H1 (cell line): Measurements from ENCODE around the gene FBN1. TPM values are rescaled to one million over a fixed set of nuclear protein-coding genes. Genes with fewer than 3 reads are reported as not detected.

Source experiments
- CTCF ChIA-PET: fragments of 300-600 bp; sonication (Branson Sonifier 250); formaldehyde crosslinking; loops from one replicate; lab custom pipeline; 2021; ENCODE audit not compliant: partially characterized antibody; lab: Charles Lee
- POLR2A ChIA-PET: fragments of 300-600 bp; sonication (Branson Sonifier 250); formaldehyde crosslinking; loops from one replicate; lab custom pipeline; 2021; ENCODE audit warnings: inconsistent platforms; ENCODE audit not compliant: partially characterized antibody; lab: Charles Lee
- DNase-seq, 2 experiments: peaks; one replicate each; pipeline versions ENCODE4 v3.0.0 to v3.0.0-alpha.2; 2010 to 2022; ENCODE audit warnings: low spot score in 2 of 2, low read depth in 1 of 2, mixed read lengths in 1 of 2
- FAIRE-seq: peaks from 2 replicates; lab custom pipeline; 2011; peaks lifted over from hg19 to GRCh38; lab: Jason Lieb, UNC
- H2AFZ ChIP-seq: 2 replicates; pipeline ENCODE4 v1.8.1; 2012; ENCODE audit warnings: low read length, inconsistent platforms
- H2AK5ac ChIP-seq: 2 replicates; pipeline ENCODE4 v1.6.1; 2013; ENCODE audit warnings: low read depth, low read length
- H2BK120ac ChIP-seq: replicated peaks from 2 replicates; pipeline ENCODE3; 2013; ENCODE audit warnings: low read depth, low read length, inconsistent platforms
- H2BK12ac ChIP-seq: 2 replicates; pipeline ENCODE4 v1.6.1; 2013; ENCODE audit warnings: low read depth, low read length
- H2BK15ac ChIP-seq: 2 replicates; pipeline ENCODE4 v1.6.1; 2013; ENCODE audit warnings: low read length
- H2BK20ac ChIP-seq: 2 replicates; pipeline ENCODE4 v1.6.1; 2013; ENCODE audit warnings: low read length
- H2BK5ac ChIP-seq: 2 replicates; pipeline ENCODE4 v1.6.1; 2013; ENCODE audit warnings: low read depth, low read length
- H3K14ac ChIP-seq: 2 replicates; pipeline ENCODE4 v1.6.1; 2013; ENCODE audit warnings: inconsistent platforms; ENCODE audit not compliant: insufficient read length
- H3K18ac ChIP-seq: 2 replicates; pipeline ENCODE4 v1.6.1; 2013; ENCODE audit warnings: low read length; ENCODE audit errors: extremely low read depth
- H3K23ac ChIP-seq: 2 replicates; pipeline ENCODE4 v1.6.1; 2013; ENCODE audit warnings: inconsistent platforms; ENCODE audit not compliant: insufficient read length
- H3K23me2 ChIP-seq: 2 replicates; pipeline ENCODE4 v1.6.1; 2013; ENCODE audit warnings: low read depth, low read length
- H3K27ac ChIP-seq: 2 replicates; pipeline ENCODE4 v1.6.1; 2011; ENCODE audit warnings: low read depth, low read length, inconsistent platforms
- H3K27me3 ChIP-seq, 4 experiments: replicated peaks in 1 of 4; 1 replicate in 1 of 4; 2 replicates in 3 of 4; pipeline versions ENCODE4 v1.6.1 to v1.8.1; 2011 to 2013; ENCODE audit warnings: low read length in 3 of 4, mild to moderate bottlenecking in 3 of 4, inconsistent platforms in 2 of 4, mixed read lengths in 2 of 4, moderate library complexity in 1 of 4; ENCODE audit not compliant: control insufficient read depth in 3 of 4, insufficient read depth in 3 of 4; ENCODE audit errors: extremely low read depth in 1 of 4
- H3K36me3 ChIP-seq, 4 experiments: 2 replicates each; pipeline versions ENCODE4 v1.6.1 to v1.8.1; 2011 to 2013; ENCODE audit warnings: mild to moderate bottlenecking in 4 of 4, low read length in 3 of 4, moderate library complexity in 2 of 4, control low read depth in 1 of 4, inconsistent platforms in 1 of 4; ENCODE audit not compliant: insufficient read depth in 4 of 4, control insufficient read depth in 2 of 4
- H3K4ac ChIP-seq: replicated peaks from 2 replicates; pipeline ENCODE3; 2013; ENCODE audit warnings: low read length, low read depth, mixed read lengths, inconsistent platforms; ENCODE audit not compliant: insufficient read length
- H3K4me1 ChIP-seq, 4 experiments: replicated peaks in 1 of 4; 1 replicate in 1 of 4; 2 replicates in 3 of 4; pipeline versions ENCODE4 v1.6.1 to v1.8.1; 2011 to 2013; ENCODE audit warnings: low read length in 3 of 4, inconsistent platforms in 2 of 4, mixed read lengths in 1 of 4; ENCODE audit not compliant: insufficient read depth in 4 of 4, control insufficient read depth in 3 of 4
- H3K4me2 ChIP-seq, 2 experiments: 2 replicates each; pipeline versions ENCODE4 v1.6.1 to v1.8.1; 2011 to 2013; ENCODE audit warnings: low read depth in 2 of 2, low read length in 2 of 2, control low read depth in 1 of 2, inconsistent platforms in 1 of 2, mild to moderate bottlenecking in 1 of 2; ENCODE audit not compliant: insufficient read depth in 1 of 2
- H3K4me3 ChIP-seq, 4 experiments: fragments of 200-600, 300-600 bp in 1 of 4; sonication (generic), shearing (Covaris generic), sonication (Bioruptor Twin) in 1 of 4; 2 replicates each; pipeline versions ENCODE4 v1.5.1 to v1.8.1; 2011 to 2016; ENCODE audit warnings: low read length in 4 of 4, low read depth in 3 of 4, control low read depth in 2 of 4, inconsistent platforms in 2 of 4, mild to moderate bottlenecking in 2 of 4, mixed read lengths in 1 of 4, moderate library complexity in 1 of 4; ENCODE audit not compliant: insufficient read depth in 2 of 4; ENCODE audit errors: extremely low read depth in 1 of 4
- H3K56ac ChIP-seq: replicated peaks from 2 replicates; pipeline ENCODE3; 2013; ENCODE audit warnings: low read depth, mild to moderate bottlenecking, mixed read lengths, low read length, inconsistent platforms; ENCODE audit not compliant: insufficient read length
- H3K79me1 ChIP-seq: 2 replicates; pipeline ENCODE4 v1.6.1; 2013; ENCODE audit warnings: low read depth, low read length, control low read depth
- H3K79me2 ChIP-seq, 2 experiments: 2 replicates each; pipeline versions ENCODE4 v1.6.1 to v1.8.1; 2012 to 2013; ENCODE audit warnings: low read length in 2 of 2, mild to moderate bottlenecking in 2 of 2, inconsistent platforms in 1 of 2; ENCODE audit not compliant: insufficient read depth in 2 of 2, control insufficient read depth in 1 of 2
- H3K9ac ChIP-seq, 4 experiments: replicated peaks in 1 of 4; 1 replicate in 1 of 4; 2 replicates in 3 of 4; pipeline versions ENCODE4 v1.6.1 to v1.8.1; 2011 to 2013; ENCODE audit warnings: low read depth in 3 of 4, low read length in 3 of 4, control low read depth in 2 of 4, mild to moderate bottlenecking in 2 of 4, moderate library complexity in 2 of 4, inconsistent platforms in 1 of 4; ENCODE audit errors: extremely low read depth in 1 of 4
- H3K9me3 ChIP-seq, 2 experiments: 2 replicates each; pipeline versions ENCODE4 v1.6.1 to v1.8.1; 2012 to 2013; ENCODE audit warnings: mild to moderate bottlenecking in 2 of 2, moderate library complexity in 2 of 2, control low read depth in 1 of 2, inconsistent platforms in 1 of 2, low read depth in 1 of 2, low read length in 1 of 2, mixed read lengths in 1 of 2; ENCODE audit not compliant: insufficient read depth in 2 of 2
- H4K20me1 ChIP-seq, 2 experiments: replicated peaks in 1 of 2; 2 replicates each; pipeline versions ENCODE3 to v1.8.1; 2011 to 2013; ENCODE audit warnings: inconsistent platforms in 2 of 2, low read length in 2 of 2, mild to moderate bottlenecking in 1 of 2; ENCODE audit not compliant: insufficient read depth in 2 of 2, control insufficient read depth in 1 of 2
- H4K5ac ChIP-seq: 2 replicates; pipeline ENCODE4 v1.6.1; 2013; ENCODE audit warnings: low read length, low read depth, mixed read lengths, inconsistent platforms; ENCODE audit not compliant: insufficient read length
- H4K8ac ChIP-seq: 2 replicates; pipeline ENCODE4 v1.8.0; 2013; ENCODE audit warnings: mild to moderate bottlenecking, moderate library complexity, low read length, inconsistent platforms; ENCODE audit not compliant: insufficient read depth; ENCODE audit errors: extremely low read depth
- H4K91ac ChIP-seq: replicated peaks from 2 replicates; pipeline ENCODE3; 2013; ENCODE audit warnings: low read length, mixed read lengths, inconsistent platforms; ENCODE audit not compliant: insufficient read length
- BCL11A ChIP-seq, 2 experiments: IDR thresholded peaks; one replicate each; pipeline ENCODE4 v1.6.1; 2011; ENCODE audit warnings: low read depth in 2 of 2, low read length in 2 of 2, mild to moderate bottlenecking in 2 of 2
- CHD2 ChIP-seq: IDR thresholded peaks from 2 replicates; pipeline ENCODE4 v1.6.1; 2012; ENCODE audit warnings: low read length, improper control_type of control experiment
- EGR1 ChIP-seq: IDR thresholded peaks from 2 replicates; pipeline ENCODE4 v1.6.1; 2011; ENCODE audit warnings: low read depth, low read length, borderline replicate concordance
- EZH2 ChIP-seq: fragments of 200-600 bp; sonication (generic); IDR thresholded peaks from 2 replicates; pipeline ENCODE4 v1.7.1; 2012; ENCODE audit warnings: low read depth, mild to moderate bottlenecking, moderate library complexity, low read length, inconsistent platforms; ENCODE audit not compliant: severe bottlenecking
- FOSL1 ChIP-seq: IDR thresholded peaks from 2 replicates; pipeline ENCODE4 v1.6.1; 2011; ENCODE audit warnings: mild to moderate bottlenecking, low read depth, low read length, moderate library complexity; ENCODE audit not compliant: insufficient read depth
- NANOG ChIP-seq: IDR thresholded peaks from 2 replicates; pipeline ENCODE4 v1.6.1; 2011; ENCODE audit warnings: low read length, low read depth, mild to moderate bottlenecking, inconsistent platforms; ENCODE audit not compliant: insufficient read depth, poor library complexity, severe bottlenecking
- POLR2A ChIP-seq, 2 experiments: IDR thresholded peaks; 1 replicate in 1 of 2; 2 replicates in 1 of 2; pipeline ENCODE4 v1.6.1; 2011; ENCODE audit warnings: low read depth in 2 of 2, low read length in 2 of 2, mild to moderate bottlenecking in 2 of 2; ENCODE audit errors: control extremely low read depth in 1 of 2
- POU5F1 ChIP-seq: IDR thresholded peaks from 2 replicates; pipeline ENCODE4 v1.6.1; 2011; ENCODE audit warnings: low read depth, mild to moderate bottlenecking, low read length, moderate library complexity
- RBBP5 ChIP-seq: IDR thresholded peaks from 2 replicates; pipeline ENCODE4 v1.7.1; 2012; ENCODE audit warnings: low read depth, mild to moderate bottlenecking, inconsistent platforms, low read length, moderate library complexity, borderline replicate concordance
- RNF2 ChIP-seq: fragments of 200-900, 300-1000 bp; sonication (generic); IDR thresholded peaks from 2 replicates; pipeline ENCODE4 v1.7.1; 2016; ENCODE audit warnings: borderline replicate concordance, low read depth, mild to moderate bottlenecking, antibody characterized with exemption, low read length; ENCODE audit not compliant: poor library complexity, severe bottlenecking; ENCODE audit errors: missing control alignments
- RXRA ChIP-seq: IDR thresholded peaks from 2 replicates; pipeline ENCODE4 v1.6.1; 2011; ENCODE audit warnings: low read depth, mild to moderate bottlenecking, low read length, moderate library complexity; ENCODE audit not compliant: insufficient read depth
- SIN3A ChIP-seq, 2 experiments: IDR thresholded peaks in 1 of 2; conservative IDR thresholded peaks in 1 of 2; 2 replicates each; pipeline ENCODE4 v1.6.1; 2011 to 2012; ENCODE audit warnings: low read length in 2 of 2, improper control_type of control experiment in 1 of 2, low read depth in 1 of 2, mild to moderate bottlenecking in 1 of 2
- SIRT6 ChIP-seq: IDR thresholded peaks from one replicate; pipeline ENCODE4 v1.7.1; 2012; ENCODE audit warnings: low read length, inconsistent platforms
- SIX5 ChIP-seq: IDR thresholded peaks from 2 replicates; pipeline ENCODE4 v1.6.1; 2011; ENCODE audit warnings: mild to moderate bottlenecking, low read depth, low read length
- TAF7 ChIP-seq: optimal IDR thresholded peaks from 2 replicates; pipeline ENCODE3; 2011; ENCODE audit warnings: low read depth, mild to moderate bottlenecking, inconsistent platforms, low read length, moderate library complexity, borderline replicate concordance
- polyA plus RNA-seq, 7 experiments: library from polyadenylated mRNA; depleted of rRNA in 3 of 7; stranded (reverse) in 5 of 7; unstranded in 2 of 7; fragments of >200 nt in 5 of 7; fragments of 200-250 nt in 2 of 7; gene quantifications; 1 replicate in 5 of 7; 2 replicates in 1 of 7; 4 replicates in 1 of 7; pipeline versions ENCODE4 v1.2.1 to v1.2.3, GENCODE V29; 2011 to 2013; ENCODE audit warnings: missing spikeins in 2 of 7, mixed read lengths in 2 of 7
- total RNA-seq: library from RNA; stranded (reverse); fragmentation: NEBNext Ultra II Directional; extraction: Animal tissue kit (Norgen Biotek cat#: 25700); gene quantifications from 2 replicates; pipeline ENCODE4 v1.2.1, GENCODE V29; 2021

Gene FBN1
- total and polyA plus RNA-seq, 2 of the 8 experiments (the other 6 are each of a cell fraction or from before 2014, with no cell fraction given): 3.0 to 4.0 TPM

- Histone ChIP-seq H3K27ac (no peak overlapping the region), H3K4me2 (no peak overlapping the region), H2AK5ac (no peak overlapping the region), H3K79me2 (no peaks in the 10 kb centered on the region), H4K8ac (no peak overlapping the region), H2BK5ac (no peak overlapping the region), H4K5ac (no peak overlapping the region), H3K18ac (no peak overlapping the region), H3K9me3 (no peaks in the 10 kb centered on the region), H3K79me1 (no peaks in the 10 kb centered on the region), H3K23me2 (no peaks in the 10 kb centered on the region), H2AFZ (no peak overlapping the region), H3K56ac (no peak overlapping the region), H3K36me3 (no peaks in the 10 kb centered on the region), H3K23ac (no peak overlapping the region), H2BK20ac (no peak overlapping the region), H3K27me3 (no peaks in the 10 kb centered on the region), H3K4ac (no peak overlapping the region), H3K14ac (no peak overlapping the region), H3K4me3 (no peak overlapping the region), H2BK12ac (no peak overlapping the region), H2BK120ac (no peak overlapping the region), H4K20me1 (no peaks in the 10 kb centered on the region), H4K91ac (no peak overlapping the region), H3K4me1 (no peaks in the 10 kb centered on the region), H2BK15ac (no peak overlapping the region), H3K9ac (no peak overlapping the region)
- DNase-seq (no peak), FAIRE-seq (no peak)
- ChIA-PET CTCF (interaction anchor here (0.6 to 5.5 kb wide), 6 partner anchors 9 to 50 kb away, joined by 3 to 44 read pairs (median 6); no protein-coding TSS in a partner anchor), POLR2A (interaction anchor here (0.9 kb wide), 1 partner anchor 14 kb away, joined by 3 read pairs; no protein-coding TSS in a partner anchor)
- no peak for TF ChIP-seq RBBP5
- no peak for TF ChIP-seq RXRA
- TF ChIP-seq SIN3A (conservative IDR thresholded peaks at IDR 0.05 in 1 of 2, IDR thresholded peaks at IDR 0.05 in 1 of 2; ENCODE audit: low read depth in 1 of 2, low read length in 2 of 2): no peak
- TF ChIP-seq RNF2: no peak
- TF ChIP-seq SIX5: no peak
- no peak for TF ChIP-seq POU5F1
- TF ChIP-seq EZH2: no peak
- no peak for TF ChIP-seq BCL11A (IDR thresholded peaks at IDR 0.05; ENCODE audit: low read depth in 2 of 2, low read length in 2 of 2)
- no peak for TF ChIP-seq SIRT6
- TF ChIP-seq POLR2A (IDR thresholded peaks at IDR 0.05; ENCODE audit: control extremely low read depth in 1 of 2, low read depth in 2 of 2, low read length in 2 of 2): no peak
- no peak for TF ChIP-seq NANOG
- no peak for TF ChIP-seq FOSL1
- TF ChIP-seq CHD2: no peak
- TF ChIP-seq TAF7: no peak
- TF ChIP-seq EGR1: no peak
These were observed 237.2 kb downstream of the FBN1 start for GRCh38 chr15:48408327-48408726.
